Tibial artery (tissue), 4 donors: Measurements from ENCODE around the gene ANP32B.
"Not testable (repeated sequence)": the region's sequence is repeated elsewhere in the genome, so short reads cannot be mapped to it uniquely, and the experiment has no call there.

Experiments used
- DNase-seq, 2 donors: peaks; one replicate each; pipeline ENCODE4 v3.0.0-alpha.2; 2019
- H3K27ac ChIP-seq, 2 donors: fragments of 200-600 bp; sonication (generic) in 1 of 2; 1 replicate in 1 of 2; 2 replicates in 1 of 2; pipeline ENCODE4 v1.5.1; 2018 to 2019; ENCODE audit warnings: mild to moderate bottlenecking in 1 of 2
- H3K27me3 ChIP-seq, 2 donors: fragments of 200-600 bp; sonication (generic) in 1 of 2; one replicate each; pipeline versions ENCODE4 v1.5.1 to v1.6.0; 2016 to 2019
- H3K36me3 ChIP-seq, 3 donors: fragments of 200-600 bp; sonication (generic) in 2 of 3; one replicate each; pipeline ENCODE4 v1.5.1; 2016 to 2019; ENCODE audit warnings: mild to moderate bottlenecking in 2 of 3
- H3K4me1 ChIP-seq, 4 donors: fragments of 200-600 bp; sonication (generic) in 2 of 4; 1 replicate in 3 of 4; 2 replicates in 1 of 4; pipeline ENCODE4 v1.5.1; 2016 to 2019
- H3K4me3 ChIP-seq, 2 donors: fragments of 200-600 bp; sonication (generic) in 1 of 2; 1 replicate in 1 of 2; 2 replicates in 1 of 2; pipeline ENCODE4 v1.5.1; 2018 to 2019; ENCODE audit warnings: mild to moderate bottlenecking in 2 of 2
- H3K9me3 ChIP-seq, 3 donors: fragments of 200-600 bp; sonication (generic) in 1 of 3; one replicate each; pipeline ENCODE4 v1.5.1; 2016 to 2019
- CTCF ChIP-seq, 2 experiments: fragments of 200-600 bp in 1 of 2; fragments of 450-650 bp in 1 of 2; IDR thresholded peaks; one replicate each; pipeline ENCODE4 v1.5.1; 2017 to 2019; ENCODE audit warnings: antibody characterized with exemption in 2 of 2, mild to moderate bottlenecking in 1 of 2, moderate library complexity in 1 of 2
- intact Hi-C: fragments of 100-400 bp; cut with DNase I; formaldehyde crosslinking; loops from one replicate; pipeline ENCODE4 v1.15.0; 2023; ENCODE audit warnings: low total_unique reads

ANP32B gene

GRCh38 chr9:97970165-97970564, 13.0 kb upstream of the ANP32B start:
- Histone ChIP-seq H3K27ac (no peak overlapping the region), H3K4me3 (no peak overlapping the region), H3K27me3 (peaks cover 0 to 32% of the 10 kb centered on the region in 2 donors), H3K4me1 (no peaks in the 10 kb centered on the region), H3K9me3 (no peaks in the 10 kb centered on the region), H3K36me3 (no peaks in the 10 kb centered on the region)
- no peak for DNase-seq
- TF ChIP-seq CTCF (IDR thresholded peaks at IDR 0.05): no peak
- intact Hi-C loops: no loop called here

GRCh38 chr9:97972753-97973152, 10.4 kb upstream of the ANP32B start:
- Histone ChIP-seq H3K4me1 (no peaks in the 10 kb centered on the region), H3K27me3 (peaks cover 0 to 23% of the 10 kb centered on the region in 2 donors), H3K36me3 (no peaks in the 10 kb centered on the region), H3K9me3 (no peaks in the 10 kb centered on the region), H3K4me3 (no peak overlapping the region), H3K27ac (no peak overlapping the region)
- TF ChIP-seq CTCF (IDR thresholded peaks at IDR 0.05): no peak
- intact Hi-C loops: no loop called here
- DNase-seq: no peak

- intact Hi-C loops: no loop called here
- H3K9me3 ChIP-seq: no peaks in the 10 kb centered on the region
These were observed 7.8 kb upstream of the ANP32B start for GRCh38 chr9:97975376-97975775.

GRCh38 chr9:97976633-97977032, 6.5 kb upstream of the ANP32B start:
- H3K27me3 ChIP-seq, H3K4me1 ChIP-seq, H3K27ac ChIP-seq, DNase-seq, intact Hi-C loops, H3K9me3 ChIP-seq, H3K4me3 ChIP-seq, H3K36me3 ChIP-seq: not testable (repeated sequence)

More at GRCh38 chr9:97975376-97975775, 7.8 kb upstream of the ANP32B start:
- H3K27ac ChIP-seq: no peak overlapping the region
- H3K36me3 ChIP-seq: no peaks in the 10 kb centered on the region
- no peak for TF ChIP-seq CTCF (IDR thresholded peaks at IDR 0.05)
- H3K27me3 ChIP-seq: peaks cover 0 to 16% of the 10 kb centered on the region in 2 donors
- DNase-seq: no peak
- H3K4me1 ChIP-seq: no peaks in the 10 kb centered on the region
- H3K4me3 ChIP-seq: no peak overlapping the region

- intact Hi-C loops: no loop called here
- Histone ChIP-seq H3K27me3 (no peaks in the 10 kb centered on the region), H3K4me1 (peaks cover 0 to 7% (median 3%) of the 10 kb centered on the region in 4 donors), H3K4me3 (no peak overlapping the region), H3K9me3 (no peaks in the 10 kb centered on the region), H3K27ac (no peak overlapping the region), H3K36me3 (no peaks in the 10 kb centered on the region)
- TF ChIP-seq CTCF (IDR thresholded peaks at IDR 0.05): no peak
- DNase-seq: no peak
These were observed 4.6 kb upstream of the ANP32B start for GRCh38 chr9:97978371-97979130.

- no peak overlapping the region for H3K27ac ChIP-seq
- no peak for TF ChIP-seq CTCF (IDR thresholded peaks at IDR 0.05)
These were observed 3.2 kb upstream of the ANP32B start for GRCh38 chr9:97979788-97980478.

More at GRCh38 chr9:97979788-97980478, 3.2 kb upstream of the ANP32B start:
- no peaks in the 10 kb centered on the region for H3K9me3 ChIP-seq
- H3K36me3 ChIP-seq: no peaks in the 10 kb centered on the region
- H3K4me3 ChIP-seq: no peak overlapping the region
- no peak for DNase-seq
- H3K27me3 ChIP-seq: no peaks in the 10 kb centered on the region
- intact Hi-C loops: loop anchor here (10.0 kb wide), 1 partner anchor 275 kb away; no protein-coding TSS in a partner anchor
- H3K4me1 ChIP-seq: peaks cover 0 to 9% (median 4%) of the 10 kb centered on the region in 4 donors
